Effector CD4-positive, alpha-beta T cell (primary cell): ENCODE measurements around the gene GAB3.
"Not testable (repeated sequence)": the region's sequence is repeated elsewhere in the genome, so short reads cannot be mapped to it uniquely, and the experiment has no call there.

ENCODE experiments used
- DNase-seq: peaks from one replicate; pipeline ENCODE4 v3.0.0-alpha.2; 2020

GAB3 gene

GRCh38 chrX:154719132-154719675 lies 31.7 kb downstream of the GAB3 start:
- DNase-seq = peak; percentile 9

- DNase-seq = no peak
Observed at GRCh38 chrX:154718616-154719015, 32.3 kb downstream of the GAB3 start.

GRCh38 chrX:154717824-154718223 lies 33.1 kb downstream of the GAB3 start:
- peak; percentile 8 for DNase-seq

- DNase-seq = no peak
Observed at GRCh38 chrX:154715825-154716224, 35.1 kb downstream of the GAB3 start.

- peak; percentile 38 for DNase-seq
Observed at GRCh38 chrX:154714925-154715324, 36.0 kb downstream of the GAB3 start.

- peak; percentile 6 for DNase-seq
Observed at GRCh38 chrX:154712781-154713740, 37.8 kb downstream of the GAB3 start.

GRCh38 chrX:154711264-154711663 lies 39.6 kb downstream of the GAB3 start:
- no peak for DNase-seq

GRCh38 chrX:154710309-154710708 lies 40.6 kb downstream of the GAB3 start:
- no peak for DNase-seq

GRCh38 chrX:154698630-154699248 lies 52.1 kb downstream of the GAB3 start:
- DNase-seq = no peak

- DNase-seq = no peak
Observed at GRCh38 chrX:154696676-154697045, 54.2 kb downstream of the GAB3 start.

- DNase-seq = no peak
Observed at GRCh38 chrX:154695911-154696675, 54.8 kb downstream of the GAB3 start.

- no peak for DNase-seq
Observed at GRCh38 chrX:154693394-154693793, 57.5 kb downstream of the GAB3 start.

GRCh38 chrX:154690438-154690837 lies 60.4 kb downstream of the GAB3 start:
- not testable (repeated sequence) for DNase-seq

GRCh38 chrX:154672084-154672483 lies 78.8 kb downstream of the GAB3 start:
- not testable (repeated sequence) for DNase-seq

- not testable (repeated sequence) for DNase-seq
Observed at GRCh38 chrX:154670848-154671247, 80.0 kb downstream of the GAB3 start.

- no peak for DNase-seq
Observed at GRCh38 chrX:154661899-154662298, 89.0 kb downstream of the GAB3 start.

- DNase-seq = no peak
Observed at GRCh38 chrX:154661170-154661569, 89.7 kb downstream of the GAB3 start.

- no peak for DNase-seq
Observed at GRCh38 chrX:154660541-154660940, 90.3 kb downstream of the GAB3 start.

- DNase-seq = no peak
Observed at GRCh38 chrX:154658957-154659356, 91.9 kb downstream of the GAB3 start.

- no peak for DNase-seq
Observed at GRCh38 chrX:154658187-154658586, 92.7 kb downstream of the GAB3 start.

- no peak for DNase-seq
Observed at GRCh38 chrX:154657226-154657805, 93.6 kb downstream of the GAB3 start.

- DNase-seq = no peak
Observed at GRCh38 chrX:154655786-154656185, 95.1 kb downstream of the GAB3 start.

- DNase-seq = no peak
Observed at GRCh38 chrX:154655346-154655745, 95.5 kb downstream of the GAB3 start.
